Hepatocyte (in vitro differentiated cells): Measurements from ENCODE around the gene PTPRM. TPM values are rescaled to one million over a fixed set of nuclear protein-coding genes. Genes with fewer than 3 reads are reported as not detected.
"Not testable (repeated sequence)": the region's sequence is repeated elsewhere in the genome, so short reads cannot be mapped to it uniquely, and the experiment has no call there.

Experiments
- DNase-seq: peaks from one replicate; pipeline ENCODE4 v3.0.0-alpha.2; 2016; ENCODE audit warnings: low spot score
- H2AFZ ChIP-seq: fragments of 200-600 bp; sonication (generic); 2 replicates; pipeline ENCODE4 v1.6.0; 2016; ENCODE audit warnings: antibody characterized with exemption, mild to moderate bottlenecking
- H3K27ac ChIP-seq: fragments of 200-600 bp; sonication (generic); 2 replicates; pipeline ENCODE4 v1.5.1; 2016; ENCODE audit warnings: mild to moderate bottlenecking
- H3K27me3 ChIP-seq: fragments of 200-600 bp; sonication (generic); 2 replicates; pipeline ENCODE4 v1.6.1; 2016
- H3K36me3 ChIP-seq: fragments of 200-600 bp; sonication (generic); replicated peaks from 2 replicates; pipeline ENCODE4 v1.5.1; 2016; ENCODE audit warnings: low read depth; ENCODE audit not compliant: insufficient read depth
- H3K4me1 ChIP-seq: fragments of 200-600 bp; sonication (generic); 2 replicates; pipeline ENCODE4 v1.5.1; 2016; ENCODE audit warnings: mild to moderate bottlenecking, moderate library complexity; ENCODE audit not compliant: insufficient read depth
- H3K4me2 ChIP-seq: fragments of 200-600 bp; sonication (generic); 2 replicates; pipeline ENCODE4 v1.6.0; 2016
- H3K4me3 ChIP-seq: fragments of 200-600 bp; sonication (generic); 2 replicates; pipeline ENCODE4 v1.5.1; 2016; ENCODE audit warnings: mild to moderate bottlenecking
- H3K79me2 ChIP-seq: fragments of 200-600 bp; sonication (generic); 2 replicates; pipeline ENCODE4 v1.6.0; 2017; ENCODE audit warnings: mild to moderate bottlenecking
- H3K9me2 ChIP-seq: fragments of 200-600 bp; sonication (generic); replicated peaks from 2 replicates; pipeline ENCODE4 v1.6.0; 2017; ENCODE audit warnings: mild to moderate bottlenecking; ENCODE audit not compliant: insufficient read depth
- H3K9me3 ChIP-seq: fragments of 200-600 bp; sonication (generic); 2 replicates; pipeline ENCODE4 v1.5.1; 2016; ENCODE audit warnings: low read depth, mild to moderate bottlenecking
- H4K20me1 ChIP-seq: fragments of 200-600 bp; sonication (generic); 2 replicates; pipeline ENCODE4 v1.6.0; 2016; ENCODE audit warnings: mild to moderate bottlenecking; ENCODE audit not compliant: insufficient read depth, poor library complexity, severe bottlenecking
- EZH2 ChIP-seq: fragments of 200-600 bp; sonication (generic); IDR thresholded peaks from 2 replicates; pipeline ENCODE4 v1.6.1; 2016; ENCODE audit warnings: antibody characterized with exemption, mild to moderate bottlenecking, borderline replicate concordance
- EZH2phosphoT487 ChIP-seq: fragments of 200-600 bp; sonication (generic); IDR thresholded peaks from one replicate; pipeline ENCODE4 v1.6.1; 2018; ENCODE audit warnings: antibody characterized with exemption, mild to moderate bottlenecking, low read depth, moderate library complexity; ENCODE audit not compliant: unreplicated experiment, severe bottlenecking
- WGBS: methylation state at CpG from one replicate; pipeline ENCODE4 v1.1.6; 2016; ENCODE audit warnings: low lambda C conversion rate; ENCODE audit errors: missing lambda C conversion rate; 5-methylcytosine and 5-hydroxymethylcytosine counted together
- polyA plus RNA-seq: library from polyadenylated mRNA; unstranded; fragments of >200 nt; fragmentation: Nextera tagmentation; extraction: Ambion mirVana; gene quantifications from 2 replicates; pipeline ENCODE4 v1.2.1, GENCODE V29; 2016
- total RNA-seq: library from RNA; depleted of rRNA; stranded (reverse); fragments of >200 nt; gene quantifications from 2 replicates; pipeline ENCODE4 v1.2.3, GENCODE V29; 2014
- TF ChIP-seq, protein P1 (sequence below): fragments of 200-600 bp; sonication (generic); IDR thresholded peaks from 2 replicates; pipeline ENCODE4 v1.5.1; 2016; ENCODE audit warnings: antibody characterized with exemption, mild to moderate bottlenecking; ENCODE audit not compliant: poor library complexity

PTPRM gene
- total and polyA plus RNA-seq, 2 experiments from 2014 or later, result 26.1 to 47.4 TPM

DNA sequence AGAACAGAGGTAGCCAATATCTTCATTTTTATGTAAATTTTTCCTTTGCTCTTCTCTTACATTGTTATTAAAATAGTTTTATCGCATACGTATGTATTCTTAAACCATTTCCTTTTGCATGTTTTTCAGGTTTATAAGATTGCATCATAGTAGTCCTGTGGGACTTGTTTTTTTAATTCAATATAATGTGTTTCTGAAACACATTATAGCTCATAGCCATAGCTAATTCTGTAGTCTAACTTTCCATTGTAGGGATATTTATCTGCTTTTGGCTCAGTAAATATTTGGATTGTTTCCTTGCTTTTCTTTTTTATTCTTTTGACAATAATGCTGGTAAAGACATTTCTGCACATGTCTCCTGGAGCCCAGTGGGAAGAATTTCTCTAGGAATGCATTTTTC lies 484.3 kb downstream of the PTPRM start:
- WGBS, result 91% methylated on average over 2 of the region's 2 CpGs
- Histone ChIP-seq H3K4me3 (no peak overlapping the region), H3K79me2 (no peaks in the 10 kb centered on the region), H2AFZ (no peak overlapping the region), H3K27ac (no peak overlapping the region), H3K4me1 (no peaks in the 10 kb centered on the region), H3K9me2 (no peaks in the 10 kb centered on the region), H3K27me3 (no peaks in the 10 kb centered on the region), H4K20me1 (no peaks in the 10 kb centered on the region), H3K4me2 (no peak overlapping the region), H3K36me3 (no peaks in the 10 kb centered on the region), H3K9me3 (no peaks in the 10 kb centered on the region)
- DNase-seq, result no peak
- TF ChIP-seq, protein P1, sequence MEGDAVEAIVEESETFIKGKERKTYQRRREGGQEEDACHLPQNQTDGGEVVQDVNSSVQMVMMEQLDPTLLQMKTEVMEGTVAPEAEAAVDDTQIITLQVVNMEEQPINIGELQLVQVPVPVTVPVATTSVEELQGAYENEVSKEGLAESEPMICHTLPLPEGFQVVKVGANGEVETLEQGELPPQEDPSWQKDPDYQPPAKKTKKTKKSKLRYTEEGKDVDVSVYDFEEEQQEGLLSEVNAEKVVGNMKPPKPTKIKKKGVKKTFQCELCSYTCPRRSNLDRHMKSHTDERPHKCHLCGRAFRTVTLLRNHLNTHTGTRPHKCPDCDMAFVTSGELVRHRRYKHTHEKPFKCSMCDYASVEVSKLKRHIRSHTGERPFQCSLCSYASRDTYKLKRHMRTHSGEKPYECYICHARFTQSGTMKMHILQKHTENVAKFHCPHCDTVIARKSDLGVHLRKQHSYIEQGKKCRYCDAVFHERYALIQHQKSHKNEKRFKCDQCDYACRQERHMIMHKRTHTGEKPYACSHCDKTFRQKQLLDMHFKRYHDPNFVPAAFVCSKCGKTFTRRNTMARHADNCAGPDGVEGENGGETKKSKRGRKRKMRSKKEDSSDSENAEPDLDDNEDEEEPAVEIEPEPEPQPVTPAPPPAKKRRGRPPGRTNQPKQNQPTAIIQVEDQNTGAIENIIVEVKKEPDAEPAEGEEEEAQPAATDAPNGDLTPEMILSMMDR, result no peak
- no peak for TF ChIP-seq EZH2phosphoT487

GRCh38 chr18:8052237-8052701 lies 485.2 kb downstream of the PTPRM start:
- Histone ChIP-seq H3K4me1 (no peaks in the 10 kb centered on the region), H3K27ac (no peak overlapping the region), H3K36me3 (no peaks in the 10 kb centered on the region), H3K4me3 (no peak overlapping the region), H3K9me3 (no peaks in the 10 kb centered on the region), H4K20me1 (no peaks in the 10 kb centered on the region), H3K4me2 (no peak overlapping the region), H3K79me2 (no peaks in the 10 kb centered on the region), H3K27me3 (no peaks in the 10 kb centered on the region), H2AFZ (no peak overlapping the region), H3K9me2 (no peaks in the 10 kb centered on the region)
- TF ChIP-seq EZH2phosphoT487 (no peak), EZH2 (no peak)
- TF ChIP-seq, protein P1, result no peak
- no peak for DNase-seq
- WGBS, result 86% methylated on average over 2 of the region's 2 CpGs

GRCh38 chr18:8056723-8057122 lies 489.6 kb downstream of the PTPRM start:
- WGBS, result 79% methylated on average over 1 of the region's 1 CpG
- TF ChIP-seq EZH2phosphoT487 (no peak), EZH2 (no peak)
- TF ChIP-seq, protein P1, result no peak

DNA sequence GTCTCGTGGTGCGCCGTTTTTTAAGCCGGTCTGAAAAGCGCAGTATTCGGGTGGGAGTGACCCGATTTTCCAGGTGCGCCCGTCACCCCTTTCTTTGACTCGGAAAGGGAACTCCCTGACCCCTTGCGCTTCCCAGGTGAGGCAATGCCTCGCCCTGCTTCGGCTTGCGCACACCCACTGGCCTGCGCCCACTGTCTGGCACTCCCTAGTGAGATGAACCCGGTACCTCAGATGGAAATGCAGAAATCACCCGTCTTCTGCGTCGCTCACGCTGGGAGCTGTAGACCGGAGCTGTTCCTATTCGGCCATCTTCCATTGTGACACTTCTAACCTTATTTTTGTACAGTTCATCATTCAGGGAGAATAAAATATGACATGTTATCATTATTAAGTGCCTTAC lies 496.0 kb downstream of the PTPRM start:
- H4K20me1 ChIP-seq, H3K4me1 ChIP-seq, DNase-seq, H3K4me3 ChIP-seq, H3K9me3 ChIP-seq, H3K79me2 ChIP-seq, H3K27me3 ChIP-seq, H3K9me2 ChIP-seq, H3K36me3 ChIP-seq: not testable (repeated sequence)
- Histone ChIP-seq H2AFZ (peak overlapping the region; percentile 18), H3K4me2 (peak overlapping the region; percentile 62), H3K27ac (peak overlapping the region; percentile 23)
- 31% methylated on average over 15 of the region's 22 CpGs for WGBS

More at GRCh38 chr18:8056723-8057122, 489.6 kb downstream of the PTPRM start:
- Histone ChIP-seq H4K20me1 (no peaks in the 10 kb centered on the region), H3K27ac (no peak overlapping the region), H3K79me2 (no peaks in the 10 kb centered on the region), H3K36me3 (no peaks in the 10 kb centered on the region), H3K27me3 (no peaks in the 10 kb centered on the region), H3K4me3 (no peak overlapping the region), H3K4me2 (no peak overlapping the region), H2AFZ (no peak overlapping the region), H3K9me2 (no peaks in the 10 kb centered on the region), H3K4me1 (no peaks in the 10 kb centered on the region), H3K9me3 (no peaks in the 10 kb centered on the region)
- DNase-seq, result no peak
